Measurements from ENCODE around the gene CD53.
"Not testable (repeated sequence)": the region's sequence is repeated elsewhere in the genome, so short reads cannot be mapped to it uniquely, and the experiment has no call there.

The CD53 gene

DNA sequence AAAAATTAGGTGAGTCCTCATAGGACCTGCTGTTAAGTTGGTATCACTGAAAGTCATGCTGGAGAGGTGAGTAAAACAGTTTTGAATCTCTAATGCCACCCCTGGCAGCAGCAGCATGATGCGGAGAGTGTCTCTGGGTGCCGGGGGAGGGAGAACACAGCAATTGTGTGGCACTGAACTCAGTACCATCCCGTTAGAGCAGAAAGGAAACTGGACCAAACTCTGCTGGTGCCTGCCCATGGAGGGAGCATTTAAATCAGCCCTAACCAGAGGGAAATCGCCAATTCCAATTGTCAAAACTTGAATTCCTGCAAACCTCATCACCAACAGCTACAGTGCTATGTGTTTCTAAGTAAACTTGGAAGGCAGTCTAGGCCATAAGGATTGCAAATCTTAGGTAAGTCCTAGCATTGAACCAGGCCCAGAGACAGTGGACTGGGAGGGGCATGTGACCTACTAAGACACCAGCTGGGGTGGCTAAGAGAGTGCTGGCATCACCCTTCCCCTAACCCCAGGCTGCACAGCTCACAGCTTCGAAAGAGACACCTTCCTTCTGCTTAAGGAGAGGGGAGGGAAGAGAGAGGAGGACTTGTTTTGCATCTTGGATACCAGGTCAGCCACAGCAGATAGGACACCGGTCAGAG lies 30.0 kb downstream of the CD53 start:
- DNase-seq (ENCODE audit: low read depth), result no peak
- H3K4me3 ChIP-seq (ENCODE audit: low read depth, low read length), result no peak overlapping the region

GRCh38 chr1:110903853-110904500 lies 31.0 kb downstream of the CD53 start:
- no peak for DNase-seq (ENCODE audit: low read depth)
- H3K4me3 ChIP-seq (ENCODE audit: low read depth, low read length), result no peak overlapping the region

DNA sequence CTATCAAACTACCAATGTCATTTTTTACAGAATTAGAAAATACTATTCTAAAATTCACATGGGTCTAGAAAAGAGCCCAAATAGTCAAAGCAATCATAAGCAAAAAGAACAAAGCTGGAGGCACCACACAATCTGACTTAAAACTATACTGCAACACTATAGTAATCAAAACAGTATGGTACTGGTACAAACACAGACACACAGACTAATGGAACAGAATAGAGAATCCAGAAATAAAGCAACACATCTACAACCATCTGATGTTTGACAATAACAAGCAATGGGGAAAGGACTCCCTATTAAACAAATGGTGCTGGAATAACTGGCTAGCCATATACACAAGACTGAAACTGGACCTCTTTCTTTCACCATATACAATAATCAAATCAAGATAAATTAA lies 39.8 kb downstream of the CD53 start:
- no peak overlapping the region for H3K4me3 ChIP-seq (ENCODE audit: low read depth, low read length)
- no peak for DNase-seq (ENCODE audit: low read depth)

- no peak for DNase-seq (ENCODE audit: low read depth)
- H3K4me3 ChIP-seq (ENCODE audit: low read depth, low read length), result no peak overlapping the region
Measured at GRCh38 chr1:110914676-110915075, 41.7 kb downstream of the CD53 start.

DNA sequence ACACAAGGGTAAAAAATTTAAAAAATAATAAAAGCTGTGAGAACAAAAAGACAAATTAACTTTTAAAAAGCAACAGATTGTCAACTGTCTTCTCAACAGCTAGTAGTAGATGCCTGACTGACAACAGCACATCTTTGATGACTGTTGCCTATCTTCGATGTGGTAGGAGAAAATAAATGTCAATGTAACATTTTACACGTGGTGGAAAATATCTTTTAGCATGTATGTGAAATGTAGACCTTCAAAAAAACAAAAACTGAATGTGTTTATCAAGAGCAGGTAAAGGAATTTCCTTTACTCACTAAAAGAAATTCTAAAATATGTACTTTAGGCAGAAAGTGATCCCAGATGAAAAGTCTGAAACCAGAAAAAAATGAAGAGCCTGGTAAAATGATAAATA lies 42.9 kb downstream of the CD53 start:
- DNase-seq (ENCODE audit: low read depth), result no peak
- H3K4me3 ChIP-seq (ENCODE audit: low read depth, low read length), result no peak overlapping the region

- no peak for DNase-seq (ENCODE audit: low read depth)
Measured at GRCh38 chr1:110916274-110916668, 43.3 kb downstream of the CD53 start.

GRCh38 chr1:110916669-110917306 lies 43.8 kb downstream of the CD53 start:
- no peak for DNase-seq (ENCODE audit: low read depth)
- H3K4me3 ChIP-seq (ENCODE audit: low read depth, low read length), result peak overlapping the region; percentile 10

More at GRCh38 chr1:110916274-110916668, 43.3 kb downstream of the CD53 start:
- no peak overlapping the region for H3K4me3 ChIP-seq (ENCODE audit: low read depth, low read length)

- no peak overlapping the region for H3K4me3 ChIP-seq (ENCODE audit: low read depth, low read length)
- DNase-seq (ENCODE audit: low read depth), result no peak
Measured at GRCh38 chr1:110918016-110918415, 45.1 kb downstream of the CD53 start.

DNA sequence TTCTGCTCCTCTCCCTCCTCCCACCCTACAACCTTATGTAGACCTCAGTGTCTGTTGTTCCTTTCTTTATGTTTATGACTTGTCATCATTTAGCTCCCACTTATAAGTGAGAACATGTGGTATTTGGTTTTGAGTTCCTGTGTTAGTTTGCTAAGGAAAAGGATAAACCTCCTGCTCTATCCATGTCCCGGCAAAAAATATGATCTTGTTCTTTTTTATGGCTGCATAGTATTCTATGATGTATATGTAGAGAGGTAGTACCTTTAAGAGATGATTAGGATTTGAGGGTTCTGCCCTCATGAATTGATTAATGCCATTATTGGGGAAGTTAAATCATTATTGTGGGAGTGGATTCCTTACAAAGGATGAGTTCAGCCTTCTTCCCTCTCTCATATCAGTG lies 49.0 kb downstream of the CD53 start:
- no peak overlapping the region for H3K4me3 ChIP-seq (ENCODE audit: low read depth, low read length)
- no peak for DNase-seq (ENCODE audit: low read depth)

DNA sequence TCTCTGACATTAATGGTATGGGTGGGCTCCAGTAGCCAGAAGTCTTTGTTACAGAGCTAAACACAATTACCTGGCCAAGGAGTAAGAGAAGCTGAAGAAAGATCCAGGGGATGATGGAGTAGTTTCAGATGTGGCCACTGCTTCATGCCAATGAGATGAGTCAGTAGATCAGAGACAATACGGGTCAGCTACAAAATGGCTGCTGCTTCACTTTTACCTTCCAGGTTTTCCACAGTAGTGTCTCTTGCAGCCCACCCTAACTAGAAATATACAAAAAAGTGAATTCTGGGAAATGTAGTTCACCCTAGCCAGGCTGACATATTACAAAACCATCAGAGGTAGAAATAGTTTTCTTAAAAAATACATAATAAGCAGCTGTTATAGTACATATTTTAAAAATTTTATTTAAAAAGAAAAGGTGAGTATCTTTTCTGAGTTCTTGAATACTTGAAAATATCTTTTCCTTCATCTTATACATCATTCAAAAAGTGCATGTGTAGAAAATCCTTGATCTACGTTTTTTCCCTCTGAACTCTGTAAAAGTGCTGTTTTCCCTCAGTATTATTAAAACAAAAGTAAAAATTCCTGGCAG lies 54.6 kb downstream of the CD53 start:
- H3K4me3 ChIP-seq (ENCODE audit: low read depth, low read length), result no peak overlapping the region
- no peak for DNase-seq (ENCODE audit: low read depth)

- no peak overlapping the region for H3K4me3 ChIP-seq (ENCODE audit: low read depth, low read length)
- no peak for DNase-seq (ENCODE audit: low read depth)
Measured at GRCh38 chr1:110928191-110928590, 55.2 kb downstream of the CD53 start.

- H3K4me3 ChIP-seq (ENCODE audit: low read depth, low read length), result no peak overlapping the region
Measured at GRCh38 chr1:110928904-110929303, 56.0 kb downstream of the CD53 start.

GRCh38 chr1:110931097-110931496 lies 58.1 kb downstream of the CD53 start:
- not testable (repeated sequence) for DNase-seq (ENCODE audit: low read depth); H3K4me3 ChIP-seq (ENCODE audit: low read depth, low read length)

More at GRCh38 chr1:110928904-110929303, 56.0 kb downstream of the CD53 start:
- no peak for DNase-seq (ENCODE audit: low read depth)

DNA sequence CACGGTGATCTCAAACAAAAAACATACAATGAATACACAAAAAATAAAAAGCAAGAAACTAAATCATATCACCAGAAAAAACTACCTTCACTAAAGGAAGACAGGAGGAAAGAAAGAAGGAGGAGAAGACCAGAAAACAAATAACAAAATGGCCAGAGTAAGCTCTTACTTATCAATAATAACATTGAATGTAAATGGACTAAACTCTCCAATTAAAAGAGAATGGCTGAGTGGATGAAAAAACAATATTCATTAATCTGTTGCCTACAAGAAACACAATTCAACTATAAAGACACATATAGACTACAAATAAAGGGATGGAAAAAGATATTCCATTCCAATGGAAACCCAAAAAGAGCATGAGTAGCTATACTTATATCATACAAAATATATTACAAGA lies 63.6 kb downstream of the CD53 start:
- no peak for DNase-seq (ENCODE audit: low read depth)
- H3K4me3 ChIP-seq (ENCODE audit: low read depth, low read length), result no peak overlapping the region

DNA sequence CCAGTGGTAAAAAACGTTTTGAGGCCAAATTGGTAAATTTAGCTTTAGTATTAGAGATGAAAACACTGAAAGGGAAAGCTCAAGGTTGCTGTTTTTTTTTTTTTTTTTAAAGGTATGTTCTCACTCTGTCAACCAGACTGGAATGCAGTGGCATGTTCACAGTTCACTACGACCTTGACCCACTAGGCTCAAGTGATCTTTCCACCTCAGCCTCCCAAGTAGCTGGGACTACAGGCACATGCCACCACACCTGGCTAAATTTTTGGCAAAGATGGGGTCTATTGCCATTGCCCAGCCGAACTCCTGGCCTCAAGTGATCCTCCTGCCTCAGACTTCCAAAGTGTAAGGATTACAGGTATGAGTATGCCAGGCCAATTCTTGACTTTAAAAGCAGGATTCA lies 71.9 kb downstream of the CD53 start:
- DNase-seq (ENCODE audit: low read depth), result no peak
- no peak overlapping the region for H3K4me3 ChIP-seq (ENCODE audit: low read depth, low read length)

DNA sequence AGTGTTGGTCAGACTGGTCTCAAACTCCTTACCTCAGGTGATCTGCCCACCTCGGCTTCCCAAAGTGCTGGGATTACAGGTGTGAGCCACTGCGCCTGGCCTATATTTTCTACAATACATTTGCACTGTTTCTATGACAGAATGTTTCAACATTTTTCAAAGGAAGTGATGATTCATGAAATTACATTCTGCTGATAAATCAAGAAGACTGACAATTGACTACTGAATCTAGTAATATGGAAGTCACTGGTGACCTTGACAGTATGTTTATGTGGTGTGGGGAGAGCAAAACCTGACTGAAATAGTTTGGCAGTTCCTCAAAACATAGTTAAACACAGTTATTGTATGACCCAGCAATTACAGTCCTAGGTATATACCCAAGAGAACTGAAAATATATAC lies 72.7 kb downstream of the CD53 start:
- H3K4me3 ChIP-seq (ENCODE audit: low read depth, low read length), result no peak overlapping the region
- DNase-seq (ENCODE audit: low read depth), result no peak

GRCh38 chr1:110948038-110948810 lies 75.3 kb downstream of the CD53 start:
- peak; percentile 0 for DNase-seq (ENCODE audit: low read depth)
- H3K4me3 ChIP-seq (ENCODE audit: low read depth, low read length), result no peak overlapping the region
